ENCODE data around the gene RPL38. TPM values are rescaled to one million over a fixed set of nuclear protein-coding genes. Genes with fewer than 3 reads are reported as not detected.

RPL38 gene
- total and polyA plus RNA-seq, 2 of the 4 experiments (the other 2 are of a cell fraction), result 111 to 527 TPM

- H2AFZ ChIP-seq (replicated peaks; ENCODE audit: low read length, poor library complexity), result peak overlapping the region; percentile 32
- WGBS, 2 experiments (ENCODE audit: extremely low coverage in 2 of 2, insufficient read length in 1 of 2), result 85% methylated on average over 4 of the region's 6 CpGs; no CpG with 5 or more reads in 1 of the 2 experiments
- H2BK120ac ChIP-seq (ENCODE audit: low read depth, low read length), result no peak overlapping the region
- no peak overlapping the region for H2AK9ac ChIP-seq (replicated peaks; ENCODE audit: low read depth, low read length, poor library complexity)
- ChIA-PET POLR2A (ENCODE audit: unreplicated experiment) (no interaction called here), CTCF (no interaction called here)
- H4K20me1 ChIP-seq (ENCODE audit: insufficient read depth, low read length), result no peaks in the 10 kb centered on the region
- H3K56ac ChIP-seq (ENCODE audit: extremely low read depth, insufficient read depth, low read length), result no peak overlapping the region
- H3K14ac ChIP-seq (replicated peaks; ENCODE audit: low read depth, low read length), result no peak overlapping the region
- no peak overlapping the region for H2BK5ac ChIP-seq (ENCODE audit: low read depth, low read length, poor library complexity, severe bottlenecking)
- no peak overlapping the region for H3K9ac ChIP-seq (ENCODE audit: low read depth, low read length)
- H2BK20ac ChIP-seq (ENCODE audit: low read depth, low read length), result no peak overlapping the region
- no peak overlapping the region for H3K18ac ChIP-seq (ENCODE audit: low read depth, low read length)
- H3K27me3 ChIP-seq (ENCODE audit: control insufficient read depth, insufficient read depth, low read length), result no peaks in the 10 kb centered on the region
- no peaks in the 10 kb centered on the region for H3K79me1 ChIP-seq (ENCODE audit: low read depth in 1 of 2, low read length in 2 of 2)
- intact Hi-C loops (cut with micrococcal nuclease), result no loop called here
- H4K91ac ChIP-seq (ENCODE audit: insufficient read depth, low read depth, low read length), result no peak overlapping the region
- no peak overlapping the region for H4K8ac ChIP-seq (ENCODE audit: low read depth in 2 of 2, low read length in 2 of 2)
- H3K4me1 ChIP-seq (ENCODE audit: control insufficient read depth, insufficient read depth, low read length), result no peaks in the 10 kb centered on the region
- H4K5ac ChIP-seq (ENCODE audit: low read depth, low read length), result no peak overlapping the region
- no peak overlapping the region for H3K27ac ChIP-seq (ENCODE audit: insufficient read depth, low read length)
- in situ Hi-C loops (cut with MboI; ENCODE audit: low sequenced_read_pairs), result no loop called here
- no peak for TF ChIP-seq FOS (IDR thresholded peaks at IDR 0.05; ENCODE audit: low read depth, low read length)
- TF ChIP-seq CTCF (conservative IDR thresholded peaks at IDR 0.05; ENCODE audit: low read depth, low read length), result no peak
- TF ChIP-seq USF2 (IDR thresholded peaks at IDR 0.05; ENCODE audit: low read depth, low read length), result no peak
- no peak for TF ChIP-seq MAZ (IDR thresholded peaks at IDR 0.05; ENCODE audit: borderline replicate concordance, low read depth, low read length)
- TF ChIP-seq RCOR1 (IDR thresholded peaks at IDR 0.05; ENCODE audit: insufficient replicate concordance, low read length), result no peak
- TF ChIP-seq RAD21 (IDR thresholded peaks at IDR 0.05; ENCODE audit: low read length), result no peak
- TF ChIP-seq SMC3 (IDR thresholded peaks at IDR 0.05; ENCODE audit: low read depth, low read length), result no peak
- no peak for TF ChIP-seq RFX5 (IDR thresholded peaks at IDR 0.05; ENCODE audit: low read depth, low read length)
- TF ChIP-seq NFE2L2 (IDR thresholded peaks at IDR 0.05; ENCODE audit: low read depth, low read length), result no peak
- no peak for TF ChIP-seq MXI1 (IDR thresholded peaks at IDR 0.05; ENCODE audit: borderline replicate concordance, low read depth, low read length)
- TF ChIP-seq CHD1 (IDR thresholded peaks at IDR 0.05; ENCODE audit: low read depth, low read length), result no peak
- TF ChIP-seq POLR2A (IDR thresholded peaks at IDR 0.05; ENCODE audit: low read depth, low read length), result no peak
- TF ChIP-seq BHLHE40 (IDR thresholded peaks at IDR 0.05; ENCODE audit: low read depth, low read length), result no peak
- no peak overlapping the region for H3K23ac ChIP-seq (ENCODE audit: low read depth, low read length)
- no peak overlapping the region for H3K4ac ChIP-seq (ENCODE audit: low read depth, low read length)
- no peaks in the 10 kb centered on the region for H3K9me3 ChIP-seq (ENCODE audit: control insufficient read depth, insufficient read depth, low read length)
- H2BK15ac ChIP-seq (ENCODE audit: low read depth, low read length), result no peak overlapping the region
- no peak overlapping the region for H3K4me2 ChIP-seq (ENCODE audit: low read depth, low read length)
- no TSS peak for BruUV-seq (replicated peaks)
- no peak overlapping the region for H3K4me3 ChIP-seq (ENCODE audit: insufficient read depth, low read depth, low read length)
- dilution Hi-C loops (cut with HindIII; ENCODE audit: low sequenced_read_pairs, unreplicated experiment), result no loop called here
- ATAC-seq (ENCODE audit: low read depth) (no peak), DNase-seq (no peak)
- no peaks in the 10 kb centered on the region for H3K36me3 ChIP-seq (ENCODE audit: control insufficient read depth, insufficient read depth, low read length)
- no peaks in the 10 kb centered on the region for H3K9me1 ChIP-seq (ENCODE audit: insufficient read depth, low read length)
- H2AK5ac ChIP-seq (ENCODE audit: low read depth, low read length), result no peak overlapping the region
Measured at GRCh38 chr17:74251569-74251968, 48.1 kb downstream of the RPL38 start.
